DOHH2 (cell line): ENCODE data around the gene MRPL1.

ENCODE experiments used
- H3F3A ChIP-seq: fragments of 200-600 bp; sonication (generic), shearing (Covaris generic); 2 replicates; pipeline ENCODE4 v1.6.0; 2016; ENCODE audit warnings: antibody characterized with exemption, mild to moderate bottlenecking; ENCODE audit not compliant: control insufficient read depth, insufficient read depth
- H3K27ac ChIP-seq: fragments of 200-600 bp; sonication (generic); 2 replicates; pipeline ENCODE4 v1.5.1; 2014; ENCODE audit warnings: low read depth, mild to moderate bottlenecking, low read length, moderate library complexity
- H3K27me3 ChIP-seq: fragments of 200-600 bp; sonication (generic); 2 replicates; pipeline ENCODE4 v1.6.1; 2014; ENCODE audit warnings: mild to moderate bottlenecking, low read length, mixed read lengths; ENCODE audit not compliant: control insufficient read depth
- H3K36me3 ChIP-seq: fragments of 200-600 bp; sonication (generic); 2 replicates; pipeline ENCODE4 v1.6.1; 2014; ENCODE audit warnings: mild to moderate bottlenecking, low read length, moderate library complexity, mixed read lengths; ENCODE audit not compliant: control insufficient read depth
- H3K4me1 ChIP-seq: fragments of 200-600 bp; sonication (generic); 2 replicates; pipeline ENCODE4 v1.6.1; 2014; ENCODE audit warnings: mild to moderate bottlenecking, low read length, mixed read lengths; ENCODE audit not compliant: control insufficient read depth
- H3K4me2 ChIP-seq: fragments of 200-600 bp; sonication (generic); 2 replicates; pipeline ENCODE4 v1.6.0; 2014; ENCODE audit warnings: mild to moderate bottlenecking, low read length, moderate library complexity
- H3K4me3 ChIP-seq: fragments of 200-600 bp; sonication (generic); 2 replicates; pipeline ENCODE4 v1.5.1; 2014; ENCODE audit warnings: mild to moderate bottlenecking, low read length, mixed read lengths
- H3K79me2 ChIP-seq: fragments of 200-600 bp; sonication (generic); 2 replicates; pipeline ENCODE4 v1.6.1; 2014; ENCODE audit warnings: mild to moderate bottlenecking, low read length, mixed read lengths; ENCODE audit not compliant: control insufficient read depth
- H3K9me2 ChIP-seq: fragments of 200-600 bp; sonication (generic); replicated peaks from 2 replicates; pipeline ENCODE4 v1.6.1; 2014; ENCODE audit warnings: mild to moderate bottlenecking, low read length, mixed read lengths; ENCODE audit not compliant: control insufficient read depth
- H3K9me3 ChIP-seq: fragments of 200-600 bp; sonication (generic); 2 replicates; pipeline ENCODE4 v1.6.1; 2014; ENCODE audit warnings: antibody characterized with exemption, low read length, mixed read lengths; ENCODE audit not compliant: control insufficient read depth, insufficient read depth
- H4K20me1 ChIP-seq: fragments of 200-600 bp; sonication (generic); 2 replicates; pipeline ENCODE4 v1.6.0; 2014; ENCODE audit warnings: low read depth, mild to moderate bottlenecking, antibody characterized with exemption, low read length, moderate library complexity; ENCODE audit not compliant: control insufficient read depth, insufficient read depth
- EZH2phosphoT487 ChIP-seq: fragments of 200-600 bp; sonication (generic); IDR thresholded peaks from 2 replicates; pipeline ENCODE4 v1.6.1; 2017; ENCODE audit warnings: borderline replicate concordance, mild to moderate bottlenecking, antibody characterized with exemption, low read length, moderate library complexity, mixed read lengths
- TF ChIP-seq, protein P1 (sequence below): fragments of 200-600 bp; sonication (generic); IDR thresholded peaks from one replicate; pipeline ENCODE4 v1.5.1; 2014; ENCODE audit warnings: antibody characterized with exemption, mild to moderate bottlenecking, low read depth, low read length; ENCODE audit not compliant: poor library complexity, severe bottlenecking

The MRPL1 gene

GRCh38 chr4:77862478-77863216, at the start of gene MRPL1:
TSS of gene MRPL1 (plus strand) at chr4:77862830. CDS start at chr4:77862849, 19 bp downstream.
- H3K27me3 ChIP-seq, result no peaks in the 10 kb centered on the region
- peak within 1 kb of the TSS; percentile 87 for H3K27ac ChIP-seq
- peaks cover 19% of the 10 kb centered on the region for H3K36me3 ChIP-seq
- H3F3A ChIP-seq, result 0 out of 2 replicates have a peak, but pooled peaks cover 2% of the 10 kb centered on the region
- H3K9me2 ChIP-seq, result no peaks in the 10 kb centered on the region
- H3K9me3 ChIP-seq, result no peaks in the 10 kb centered on the region
- peaks cover 47% of the 10 kb centered on the region for H3K79me2 ChIP-seq
- no peak for TF ChIP-seq EZH2phosphoT487
- TF ChIP-seq, protein P1, sequence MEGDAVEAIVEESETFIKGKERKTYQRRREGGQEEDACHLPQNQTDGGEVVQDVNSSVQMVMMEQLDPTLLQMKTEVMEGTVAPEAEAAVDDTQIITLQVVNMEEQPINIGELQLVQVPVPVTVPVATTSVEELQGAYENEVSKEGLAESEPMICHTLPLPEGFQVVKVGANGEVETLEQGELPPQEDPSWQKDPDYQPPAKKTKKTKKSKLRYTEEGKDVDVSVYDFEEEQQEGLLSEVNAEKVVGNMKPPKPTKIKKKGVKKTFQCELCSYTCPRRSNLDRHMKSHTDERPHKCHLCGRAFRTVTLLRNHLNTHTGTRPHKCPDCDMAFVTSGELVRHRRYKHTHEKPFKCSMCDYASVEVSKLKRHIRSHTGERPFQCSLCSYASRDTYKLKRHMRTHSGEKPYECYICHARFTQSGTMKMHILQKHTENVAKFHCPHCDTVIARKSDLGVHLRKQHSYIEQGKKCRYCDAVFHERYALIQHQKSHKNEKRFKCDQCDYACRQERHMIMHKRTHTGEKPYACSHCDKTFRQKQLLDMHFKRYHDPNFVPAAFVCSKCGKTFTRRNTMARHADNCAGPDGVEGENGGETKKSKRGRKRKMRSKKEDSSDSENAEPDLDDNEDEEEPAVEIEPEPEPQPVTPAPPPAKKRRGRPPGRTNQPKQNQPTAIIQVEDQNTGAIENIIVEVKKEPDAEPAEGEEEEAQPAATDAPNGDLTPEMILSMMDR, result peak; percentile 42
- H3K4me1 ChIP-seq, result peaks cover 23% of the 10 kb centered on the region
- no peaks in the 10 kb centered on the region for H4K20me1 ChIP-seq
- H3K4me2 ChIP-seq, result peak within 1 kb of the TSS; percentile 79
- peak within 1 kb of the TSS; percentile 86 for H3K4me3 ChIP-seq

DNA sequence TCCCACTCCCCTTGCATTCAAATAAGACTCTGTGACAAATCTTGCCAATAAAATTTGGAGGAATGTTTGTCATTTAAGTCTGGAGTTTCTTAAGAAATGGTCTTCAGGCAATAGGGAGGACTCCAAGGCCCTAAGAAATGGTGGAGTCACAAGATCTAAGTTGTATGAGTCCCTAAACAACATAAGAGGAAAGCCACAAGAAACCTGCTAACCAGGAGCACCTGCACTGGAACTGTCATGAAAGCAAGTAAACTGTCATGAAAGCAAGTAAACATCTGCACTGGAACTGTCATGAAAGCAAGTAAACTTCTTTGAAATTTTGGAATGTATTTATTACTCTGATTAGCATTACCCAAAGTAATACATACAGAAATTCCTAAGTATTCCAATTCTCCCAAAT, 47.0 kb upstream of the MRPL1 start:
- Histone ChIP-seq H3K27ac (no peak overlapping the region), H3K79me2 (peaks cover 94% of the 10 kb centered on the region), H3K4me2 (peak overlapping the region; percentile 37), H3K9me3 (no peaks in the 10 kb centered on the region), H3K4me3 (no peak overlapping the region), H4K20me1 (peaks cover 36% of the 10 kb centered on the region), H3K4me1 (peaks cover 57% of the 10 kb centered on the region), H3K9me2 (no peaks in the 10 kb centered on the region), H3F3A (peaks cover 6% of the 10 kb centered on the region; the same call in 1 of the 2 replicates), H3K27me3 (no peaks in the 10 kb centered on the region), H3K36me3 (peaks cover 40% of the 10 kb centered on the region)
- TF ChIP-seq EZH2phosphoT487, result no peak
- TF ChIP-seq, protein P1, result no peak

DNA sequence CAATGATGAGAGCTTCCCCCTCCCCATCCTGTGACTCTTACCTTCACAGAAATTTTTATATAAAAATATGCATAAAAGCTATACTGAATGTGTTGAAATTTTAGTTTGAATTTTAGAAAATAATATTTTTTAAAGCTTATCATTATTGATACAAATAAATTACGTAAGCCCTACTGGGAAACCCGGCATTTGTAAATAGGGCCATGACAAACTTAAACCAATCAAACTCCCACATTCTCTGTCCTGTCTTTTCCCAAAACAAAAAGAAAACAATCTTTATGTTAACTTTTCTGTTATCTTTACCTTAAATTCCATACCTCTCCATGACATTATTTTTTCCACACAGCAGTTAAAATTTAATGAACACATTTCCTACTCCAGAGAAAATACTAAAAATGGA, 46.1 kb upstream of the MRPL1 start:
- no peaks in the 10 kb centered on the region for H3K9me3 ChIP-seq
- no peaks in the 10 kb centered on the region for H3K27me3 ChIP-seq
- no peaks in the 10 kb centered on the region for H3K9me2 ChIP-seq
- no peak overlapping the region for H3K27ac ChIP-seq
- TF ChIP-seq, protein P1, result no peak
- TF ChIP-seq EZH2phosphoT487, result no peak
- peaks cover 91% of the 10 kb centered on the region for H3K79me2 ChIP-seq
- H3K4me1 ChIP-seq, result peaks cover 66% of the 10 kb centered on the region
- no peak overlapping the region for H3K4me3 ChIP-seq
- peaks cover 34% of the 10 kb centered on the region for H4K20me1 ChIP-seq
- H3K4me2 ChIP-seq, result 0 out of 2 replicates have a peak overlapping the region, but pooled peaks have one; percentile 12
- H3F3A ChIP-seq, result peaks cover 10% of the 10 kb centered on the region
- peaks cover 36% of the 10 kb centered on the region for H3K36me3 ChIP-seq
